ENCODE data around the gene AHNAK2.

DNA sequence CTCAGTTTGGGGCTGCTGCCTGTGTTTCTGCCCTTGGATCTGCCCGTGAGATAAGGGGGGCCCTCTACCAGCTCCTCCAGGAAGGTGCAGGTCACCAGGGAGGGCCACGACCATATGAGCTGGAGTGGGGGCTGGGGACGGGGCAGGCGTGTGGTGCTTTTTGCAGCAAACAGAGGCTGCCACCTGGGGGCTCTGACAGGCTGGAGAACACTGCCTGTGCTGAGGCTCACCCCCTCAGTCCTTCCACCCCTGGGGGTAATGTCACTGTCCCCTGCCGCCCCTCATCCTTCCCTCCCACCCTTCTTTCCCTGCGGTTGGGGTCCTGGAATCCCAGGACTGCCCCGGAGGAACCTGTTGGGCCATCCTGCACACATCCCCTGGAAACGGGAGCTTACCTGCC lies 50.3 kb downstream of the AHNAK2 start:
- no peak for TF ChIP-seq EZH2 (IDR thresholded peaks at IDR 0.05; ENCODE audit: borderline replicate concordance, low read length)
- TF ChIP-seq, protein P1, sequence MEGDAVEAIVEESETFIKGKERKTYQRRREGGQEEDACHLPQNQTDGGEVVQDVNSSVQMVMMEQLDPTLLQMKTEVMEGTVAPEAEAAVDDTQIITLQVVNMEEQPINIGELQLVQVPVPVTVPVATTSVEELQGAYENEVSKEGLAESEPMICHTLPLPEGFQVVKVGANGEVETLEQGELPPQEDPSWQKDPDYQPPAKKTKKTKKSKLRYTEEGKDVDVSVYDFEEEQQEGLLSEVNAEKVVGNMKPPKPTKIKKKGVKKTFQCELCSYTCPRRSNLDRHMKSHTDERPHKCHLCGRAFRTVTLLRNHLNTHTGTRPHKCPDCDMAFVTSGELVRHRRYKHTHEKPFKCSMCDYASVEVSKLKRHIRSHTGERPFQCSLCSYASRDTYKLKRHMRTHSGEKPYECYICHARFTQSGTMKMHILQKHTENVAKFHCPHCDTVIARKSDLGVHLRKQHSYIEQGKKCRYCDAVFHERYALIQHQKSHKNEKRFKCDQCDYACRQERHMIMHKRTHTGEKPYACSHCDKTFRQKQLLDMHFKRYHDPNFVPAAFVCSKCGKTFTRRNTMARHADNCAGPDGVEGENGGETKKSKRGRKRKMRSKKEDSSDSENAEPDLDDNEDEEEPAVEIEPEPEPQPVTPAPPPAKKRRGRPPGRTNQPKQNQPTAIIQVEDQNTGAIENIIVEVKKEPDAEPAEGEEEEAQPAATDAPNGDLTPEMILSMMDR (IDR thresholded peaks at IDR 0.05; ENCODE audit: low read length), result peak; percentile 10; the same call in 1 of the 2 replicates
